Peyer's patch (tissue), 4 donors: ENCODE measurements around the gene CSRP2.

Experiments used
- CTCF ChIP-seq, 6 experiments: fragments of 450-650 bp in 4 of 6; fragments of 200-600 bp in 2 of 6; sonication (generic) in 1 of 6; IDR thresholded peaks; one replicate each; pipeline ENCODE4 v1.5.1; 2017 to 2019; ENCODE audit warnings: antibody characterized with exemption in 6 of 6, mild to moderate bottlenecking in 3 of 6, moderate library complexity in 1 of 6
- POLR2A ChIP-seq, 2 donors: fragments of 450-650 bp; IDR thresholded peaks; one replicate each; pipeline ENCODE4 v1.5.1; 2017; ENCODE audit warnings: antibody characterized with exemption in 2 of 2, mild to moderate bottlenecking in 2 of 2, moderate library complexity in 2 of 2

GRCh38 chr12:76847260-76847659, 31.6 kb downstream of the CSRP2 start:
- TF ChIP-seq CTCF (IDR thresholded peaks at IDR 0.05) (no peak), POLR2A (IDR thresholded peaks at IDR 0.05) (no peak)
